Liver (tissue), 9 donors: ENCODE results near the gene SEPSECS. TPM values are rescaled to one million over a fixed set of nuclear protein-coding genes. Genes with fewer than 3 reads are reported as not detected.

Experiments
- DNase-seq: peaks from one replicate; pipeline ENCODE4 v3.0.0-alpha.2; 2017; ENCODE audit warnings: low spot score
- H3K27ac ChIP-seq, 2 donors: one replicate each; pipeline ENCODE4 v1.7.0; 2013; ENCODE audit warnings: inconsistent platforms in 2 of 2, low read length in 2 of 2, control low read depth in 1 of 2, low read depth in 1 of 2, mild to moderate bottlenecking in 1 of 2
- H3K27me3 ChIP-seq, 4 donors: one replicate each; pipeline versions ENCODE4 v1.6.1 to v1.7.0; 2013; ENCODE audit warnings: low read length in 3 of 4, inconsistent platforms in 1 of 4, mild to moderate bottlenecking in 1 of 4, moderate library complexity in 1 of 4; ENCODE audit not compliant: control insufficient read depth in 4 of 4, insufficient read depth in 4 of 4
- H3K36me3 ChIP-seq, 4 donors: one replicate each; pipeline versions ENCODE4 v1.6.1 to v1.7.0; 2013; ENCODE audit warnings: low read length in 3 of 4, mild to moderate bottlenecking in 3 of 4, low read depth in 1 of 4, moderate library complexity in 1 of 4; ENCODE audit not compliant: control insufficient read depth in 4 of 4, insufficient read depth in 3 of 4
- H3K4me1 ChIP-seq, 4 donors: one replicate each; pipeline versions ENCODE4 v1.6.1 to v1.7.0; 2013; ENCODE audit warnings: low read length in 3 of 4, mild to moderate bottlenecking in 3 of 4, moderate library complexity in 1 of 4; ENCODE audit not compliant: control insufficient read depth in 4 of 4, insufficient read depth in 4 of 4
- H3K4me3 ChIP-seq, 3 donors: one replicate each; pipeline versions ENCODE4 v1.6.1 to v1.7.0; 2013; ENCODE audit warnings: low read length in 3 of 3, control low read depth in 1 of 3, low read depth in 1 of 3, mild to moderate bottlenecking in 1 of 3
- H3K9ac ChIP-seq, 2 donors: one replicate each; pipeline ENCODE4 v1.7.0; 2013; ENCODE audit warnings: low read length in 2 of 2, mild to moderate bottlenecking in 2 of 2, moderate library complexity in 2 of 2, control low read depth in 1 of 2, low read depth in 1 of 2
- H3K9me3 ChIP-seq, 4 donors: one replicate each; pipeline versions ENCODE4 v1.6.1 to v1.7.0; 2013; ENCODE audit warnings: low read length in 3 of 4; ENCODE audit not compliant: control insufficient read depth in 4 of 4
- ATF3 ChIP-seq: IDR thresholded peaks from 2 replicates; pipeline ENCODE4 v1.6.1; 2016; ENCODE audit warnings: antibody characterized with exemption
- CTCF ChIP-seq: fragments of 150-350 bp; IDR thresholded peaks from 2 replicates; pipeline ENCODE4 v1.5.1; 2017; ENCODE audit warnings: improper control_type of control experiment, low read depth, low read length; ENCODE audit not compliant: missing input control
- EGR1 ChIP-seq, 2 donors: IDR thresholded peaks; 2 replicates each; pipeline ENCODE4 v1.6.1; 2016 to 2018; ENCODE audit warnings: antibody characterized with exemption in 2 of 2, low read depth in 2 of 2
- FOXA1 ChIP-seq: IDR thresholded peaks from 2 replicates; pipeline ENCODE4 v1.6.1; 2016; ENCODE audit warnings: antibody characterized with exemption
- FOXA2 ChIP-seq: IDR thresholded peaks from 2 replicates; pipeline ENCODE4 v1.6.1; 2016; ENCODE audit warnings: antibody characterized with exemption
- GABPA ChIP-seq, 2 donors: IDR thresholded peaks in 1 of 2; conservative IDR thresholded peaks in 1 of 2; 2 replicates each; pipeline ENCODE4 v1.6.1; 2016; ENCODE audit warnings: antibody characterized with exemption in 2 of 2, mild to moderate bottlenecking in 1 of 2, moderate library complexity in 1 of 2
- HNF4A ChIP-seq, 2 donors: conservative IDR thresholded peaks; 2 replicates each; pipeline ENCODE4 v1.6.1; 2016; ENCODE audit warnings: antibody characterized with exemption in 2 of 2, mild to moderate bottlenecking in 2 of 2
- HNF4G ChIP-seq: IDR thresholded peaks from 2 replicates; pipeline ENCODE4 v1.6.1; 2016; ENCODE audit warnings: antibody characterized with exemption
- JUND ChIP-seq, 2 donors: IDR thresholded peaks; 2 replicates each; pipeline ENCODE4 v1.6.1; 2016; ENCODE audit warnings: antibody characterized with exemption in 2 of 2
- MAX ChIP-seq: IDR thresholded peaks from 2 replicates; pipeline ENCODE4 v1.6.1; 2016; ENCODE audit warnings: antibody characterized with exemption
- NR2F2 ChIP-seq: IDR thresholded peaks from 2 replicates; pipeline ENCODE4 v1.6.1; 2016; ENCODE audit warnings: antibody characterized with exemption
- RAD21 ChIP-seq, 2 donors: IDR thresholded peaks; 2 replicates each; pipeline ENCODE4 v1.6.1; 2016; ENCODE audit warnings: antibody characterized with exemption in 2 of 2, mild to moderate bottlenecking in 2 of 2
- REST ChIP-seq: IDR thresholded peaks from 2 replicates; pipeline ENCODE4 v1.6.1; 2016; ENCODE audit warnings: antibody characterized with exemption, mild to moderate bottlenecking
- RXRA ChIP-seq, 2 donors: IDR thresholded peaks; 2 replicates each; pipeline ENCODE4 v1.6.1; 2017 to 2018; ENCODE audit warnings: antibody characterized with exemption in 2 of 2, mild to moderate bottlenecking in 1 of 2
- SP1 ChIP-seq: IDR thresholded peaks from 2 replicates; pipeline ENCODE4 v1.6.1; 2018; ENCODE audit warnings: antibody characterized with exemption, mild to moderate bottlenecking
- TAF1 ChIP-seq: conservative IDR thresholded peaks from 2 replicates; pipeline ENCODE4 v1.6.1; 2016; ENCODE audit warnings: antibody characterized with exemption, mild to moderate bottlenecking
- YY1 ChIP-seq: IDR thresholded peaks from 2 replicates; pipeline ENCODE4 v1.6.1; 2016; ENCODE audit warnings: antibody characterized with exemption, mild to moderate bottlenecking
- ZBTB33 ChIP-seq: IDR thresholded peaks from 2 replicates; pipeline ENCODE4 v1.6.1; 2016; ENCODE audit warnings: antibody characterized with exemption
- WGBS: extraction: QIAGEN DNeasy Blood & Tissue Kit; methylation state at CpG from one replicate; pipeline ENCODE4 v1.1.7; 2013; 5-methylcytosine and 5-hydroxymethylcytosine counted together
- polyA plus RNA-seq, 2 donors: library from polyadenylated mRNA; stranded (reverse) in 1 of 2; unstranded in 1 of 2; fragments of 200-250 nt in 1 of 2; fragments of >200 nt in 1 of 2; fragmentation: Nextera tagmentation in 1 of 2; extraction: Ambion mirVana in 1 of 2; gene quantifications; one replicate each; pipeline versions ENCODE4 v1.2.1 to v1.2.3, GENCODE V29; 2013 to 2015
- total RNA-seq, 2 donors: library from RNA; depleted of rRNA; stranded (reverse); fragments of >200 nt; gene quantifications; one replicate each; pipeline ENCODE4 v1.2.3, GENCODE V29; 2014
- donor health status: healthy.
- donor health status: healthy.
- donor health status: healthy.
- donor health status: healthy.
- donor health status: healthy.

SEPSECS gene
- total and polyA plus RNA-seq, 4 donors, result 10.3 to 31.7 (median 13.2) TPM

GRCh38 chr4:25101836-25102235 is 58.4 kb downstream of the SEPSECS start:
- Histone ChIP-seq H3K4me3 (no peak overlapping the region), H3K27ac (no peak overlapping the region), H3K4me1 (peaks cover 0 to 2% (median 0%) of the 10 kb centered on the region in 4 donors), H3K9ac (no peak overlapping the region), H3K9me3 (peaks cover 0 to 5% (median 0%) of the 10 kb centered on the region in 4 donors), H3K36me3 (no peaks in the 10 kb centered on the region), H3K27me3 (no peaks in the 10 kb centered on the region)
- DNase-seq, result no peak
- 93% methylated on average over 5 of the region's 5 CpGs for WGBS
- TF ChIP-seq ZBTB33, result no peak
- no peak for TF ChIP-seq REST
- TF ChIP-seq HNF4A (conservative IDR thresholded peaks at IDR 0.05), result no peak
- TF ChIP-seq RXRA (IDR thresholded peaks at IDR 0.05), result no peak
- no peak for TF ChIP-seq EGR1 (IDR thresholded peaks at IDR 0.05; ENCODE audit: low read depth in 2 of 2)
- TF ChIP-seq SP1, result no peak
- no peak for TF ChIP-seq YY1
- no peak for TF ChIP-seq HNF4G
- no peak for TF ChIP-seq MAX
- no peak for TF ChIP-seq NR2F2
- no peak for TF ChIP-seq FOXA2
- no peak for TF ChIP-seq JUND (IDR thresholded peaks at IDR 0.05)
- TF ChIP-seq TAF1, result no peak
- TF ChIP-seq RAD21 (IDR thresholded peaks at IDR 0.05), result no peak
- no peak for TF ChIP-seq GABPA (IDR thresholded peaks at IDR 0.05 in 1 of 2, conservative IDR thresholded peaks at IDR 0.05 in 1 of 2)
- TF ChIP-seq ATF3, result no peak
- TF ChIP-seq CTCF, result no peak

- no peaks in the 10 kb centered on the region for H3K27me3 ChIP-seq
- no peak overlapping the region for H3K27ac ChIP-seq
- no peak for DNase-seq
- H3K9ac ChIP-seq, result no peak overlapping the region
- no peak overlapping the region for H3K4me3 ChIP-seq
- peaks cover 0 to 2% (median 0%) of the 10 kb centered on the region in 4 donors for H3K4me1 ChIP-seq
- no peak for TF ChIP-seq ZBTB33
- no peak for TF ChIP-seq GABPA (IDR thresholded peaks at IDR 0.05 in 1 of 2, conservative IDR thresholded peaks at IDR 0.05 in 1 of 2)
- no peak for TF ChIP-seq ATF3
- no peak for TF ChIP-seq HNF4A (conservative IDR thresholded peaks at IDR 0.05)
- no peak for TF ChIP-seq FOXA2
- no peak for TF ChIP-seq CTCF
- TF ChIP-seq FOXA1, result no peak
- no peak for TF ChIP-seq RAD21 (IDR thresholded peaks at IDR 0.05)
- no peaks in the 10 kb centered on the region for H3K36me3 ChIP-seq
- H3K9me3 ChIP-seq, result peaks cover 0 to 5% (median 0%) of the 10 kb centered on the region in 4 donors
These were observed 59.5 kb downstream of the SEPSECS start for GRCh38 chr4:25100710-25101109.
